Measurements from ENCODE around the gene EPN1.

DNA sequence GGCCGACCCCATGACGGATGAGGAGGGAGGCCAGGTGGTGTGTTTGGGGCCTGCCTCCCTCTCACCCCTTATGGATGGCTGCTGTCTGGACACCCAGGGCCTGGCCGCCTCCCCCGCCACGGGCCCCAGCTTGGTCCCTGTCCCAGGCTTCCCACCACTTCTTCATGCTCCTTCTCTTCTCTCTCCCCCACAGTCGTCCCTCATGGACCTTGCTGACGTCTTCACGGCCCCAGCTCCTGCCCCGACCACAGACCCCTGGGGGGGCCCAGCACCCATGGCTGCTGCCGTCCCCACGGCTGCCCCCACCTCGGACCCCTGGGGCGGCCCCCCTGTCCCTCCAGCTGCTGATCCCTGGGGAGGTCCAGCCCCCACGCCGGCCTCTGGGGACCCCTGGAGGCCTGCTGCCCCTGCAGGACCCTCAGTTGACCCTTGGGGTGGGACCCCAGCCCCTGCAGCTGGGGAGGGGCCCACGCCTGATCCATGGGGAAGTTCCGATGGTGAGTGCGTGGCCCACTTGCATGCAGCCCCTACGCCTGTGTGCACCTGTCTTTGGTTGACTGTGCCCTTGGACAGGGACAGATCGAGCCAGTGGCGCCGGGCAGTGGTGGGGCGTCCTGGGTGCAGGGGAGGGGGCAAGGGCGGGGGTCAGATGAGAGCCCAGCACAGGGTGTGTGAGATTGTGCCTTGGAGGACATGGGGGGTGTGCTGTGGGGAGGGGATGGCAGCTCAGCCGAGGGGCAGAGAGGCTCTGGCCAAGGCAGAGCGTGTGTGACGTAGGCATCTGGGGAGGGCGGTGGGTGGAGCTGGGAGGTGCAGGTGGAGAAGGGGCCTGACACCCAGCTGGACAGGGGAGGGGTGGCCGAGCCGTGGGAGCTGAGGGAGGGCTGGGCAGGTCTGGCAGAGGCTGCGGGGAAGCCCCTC is 16.8 kb downstream of the EPN1 start:
- no peak for TF ChIP-seq CTCF (IDR thresholded peaks at IDR 0.05; ENCODE audit: low read depth, low read length, missing input control)
- TF ChIP-seq ZBTB33 (IDR thresholded peaks at IDR 0.05): no peak
- TF ChIP-seq TAF1 (conservative IDR thresholded peaks at IDR 0.05): no peak
- no peak for TF ChIP-seq MAX (IDR thresholded peaks at IDR 0.05)
- no peak for TF ChIP-seq SP1 (IDR thresholded peaks at IDR 0.05)
- TF ChIP-seq, protein P1, sequence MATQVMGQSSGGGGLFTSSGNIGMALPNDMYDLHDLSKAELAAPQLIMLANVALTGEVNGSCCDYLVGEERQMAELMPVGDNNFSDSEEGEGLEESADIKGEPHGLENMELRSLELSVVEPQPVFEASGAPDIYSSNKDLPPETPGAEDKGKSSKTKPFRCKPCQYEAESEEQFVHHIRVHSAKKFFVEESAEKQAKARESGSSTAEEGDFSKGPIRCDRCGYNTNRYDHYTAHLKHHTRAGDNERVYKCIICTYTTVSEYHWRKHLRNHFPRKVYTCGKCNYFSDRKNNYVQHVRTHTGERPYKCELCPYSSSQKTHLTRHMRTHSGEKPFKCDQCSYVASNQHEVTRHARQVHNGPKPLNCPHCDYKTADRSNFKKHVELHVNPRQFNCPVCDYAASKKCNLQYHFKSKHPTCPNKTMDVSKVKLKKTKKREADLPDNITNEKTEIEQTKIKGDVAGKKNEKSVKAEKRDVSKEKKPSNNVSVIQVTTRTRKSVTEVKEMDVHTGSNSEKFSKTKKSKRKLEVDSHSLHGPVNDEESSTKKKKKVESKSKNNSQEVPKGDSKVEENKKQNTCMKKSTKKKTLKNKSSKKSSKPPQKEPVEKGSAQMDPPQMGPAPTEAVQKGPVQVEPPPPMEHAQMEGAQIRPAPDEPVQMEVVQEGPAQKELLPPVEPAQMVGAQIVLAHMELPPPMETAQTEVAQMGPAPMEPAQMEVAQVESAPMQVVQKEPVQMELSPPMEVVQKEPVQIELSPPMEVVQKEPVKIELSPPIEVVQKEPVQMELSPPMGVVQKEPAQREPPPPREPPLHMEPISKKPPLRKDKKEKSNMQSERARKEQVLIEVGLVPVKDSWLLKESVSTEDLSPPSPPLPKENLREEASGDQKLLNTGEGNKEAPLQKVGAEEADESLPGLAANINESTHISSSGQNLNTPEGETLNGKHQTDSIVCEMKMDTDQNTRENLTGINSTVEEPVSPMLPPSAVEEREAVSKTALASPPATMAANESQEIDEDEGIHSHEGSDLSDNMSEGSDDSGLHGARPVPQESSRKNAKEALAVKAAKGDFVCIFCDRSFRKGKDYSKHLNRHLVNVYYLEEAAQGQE (IDR thresholded peaks at IDR 0.05): no peak

Data from liver (tissue), 3 donors.